Activated naive CD8-positive, alpha-beta T cell treated with anti-CD3 and anti-CD28 coated beads, Interleukin-2, amount 10 ng/mL, durations not matched to agents 7 days and 5 days (primary cell): ENCODE measurements around the gene ATAD5. TPM values are rescaled to one million over a fixed set of nuclear protein-coding genes. Genes with fewer than 3 reads are reported as not detected.
"Not testable (repeated sequence)": the region's sequence is repeated elsewhere in the genome, so short reads cannot be mapped to it uniquely, and the experiment has no call there.

Experiments used
- ATAC-seq: fragments of 150-1000 bp; cut with Tn5 transposase; one replicate; pipeline ENCODE4 v1.10.0; 2021; ENCODE audit warnings: low read depth, moderate library complexity
- POLR2A ChIA-PET: fragments of 350-600 bp; sonication (Branson Sonifier 250); formaldehyde crosslinking; loops from one replicate; lab custom pipeline; 2021; ENCODE audit warnings: antibody characterized with exemption; lab: Charles Lee
- DNase-seq: peaks from one replicate; pipeline ENCODE4 v3.0.0; 2021
- H3K27ac Mint-ChIP-seq: one replicate; pipeline ENCODE4 v1.8.0; 2022; ENCODE audit warnings: mild to moderate bottlenecking, mixed read lengths
- H3K27me3 Mint-ChIP-seq: one replicate; pipeline ENCODE4 v1.8.0; 2022; ENCODE audit warnings: mild to moderate bottlenecking, moderate library complexity, mixed read lengths
- H3K36me3 Mint-ChIP-seq: one replicate; pipeline ENCODE4 v1.8.0; 2021; ENCODE audit warnings: mild to moderate bottlenecking, mixed read lengths
- H3K4me1 Mint-ChIP-seq: one replicate; pipeline ENCODE4 v1.8.0; 2021; ENCODE audit warnings: mixed read lengths
- H3K4me3 Mint-ChIP-seq: one replicate; pipeline ENCODE4 v1.8.0; 2022; ENCODE audit warnings: mild to moderate bottlenecking, moderate library complexity, mixed read lengths
- H3K9me3 Mint-ChIP-seq: one replicate; pipeline ENCODE4 v1.8.0; 2021; ENCODE audit warnings: mixed read lengths
- total RNA-seq, 2 experiments: library from RNA; stranded (reverse); gene quantifications; one replicate each; pipeline ENCODE4 v1.2.3, GENCODE V29; 2021

The ATAD5 gene
- total RNA-seq, 2 experiments from 2014 or later, result 25.8 to 29.7 TPM

GRCh38 chr17:30924341-30924740 is 92.6 kb downstream of the ATAD5 start:
- POLR2A ChIA-PET, result no interaction called here
- H3K9me3 Mint-ChIP-seq, result no peaks in the 10 kb centered on the region
- H3K4me3 Mint-ChIP-seq, result no peak overlapping the region
- no peak overlapping the region for H3K27ac Mint-ChIP-seq
- no peak for ATAC-seq
- no peak for DNase-seq
- H3K27me3 Mint-ChIP-seq, result peaks cover 58% of the 10 kb centered on the region
- peaks cover 5% of the 10 kb centered on the region for H3K4me1 Mint-ChIP-seq
- H3K36me3 Mint-ChIP-seq, result no peaks in the 10 kb centered on the region

- ATAC-seq, result no peak
- no peak overlapping the region for H3K4me3 Mint-ChIP-seq
- no peaks in the 10 kb centered on the region for H3K9me3 Mint-ChIP-seq
- H3K27ac Mint-ChIP-seq, result no peak overlapping the region
- POLR2A ChIA-PET, result no interaction called here
- H3K4me1 Mint-ChIP-seq, result peaks cover 5% of the 10 kb centered on the region
- no peaks in the 10 kb centered on the region for H3K36me3 Mint-ChIP-seq
- no peak for DNase-seq
- H3K27me3 Mint-ChIP-seq, result peaks cover 48% of the 10 kb centered on the region
These were observed 94.8 kb downstream of the ATAD5 start for GRCh38 chr17:30926516-30926915.

- peaks cover 2% of the 10 kb centered on the region for H3K4me1 Mint-ChIP-seq
- no peaks in the 10 kb centered on the region for H3K36me3 Mint-ChIP-seq
- POLR2A ChIA-PET, result no interaction called here
- no peaks in the 10 kb centered on the region for H3K9me3 Mint-ChIP-seq
- peaks cover 44% of the 10 kb centered on the region for H3K27me3 Mint-ChIP-seq
- no peak for ATAC-seq
- H3K4me3 Mint-ChIP-seq, result no peak overlapping the region
- no peak for DNase-seq
- no peak overlapping the region for H3K27ac Mint-ChIP-seq
These were observed 96.0 kb downstream of the ATAD5 start for GRCh38 chr17:30927756-30928155.

GRCh38 chr17:30928584-30928983 is 96.8 kb downstream of the ATAD5 start:
- H3K27me3 Mint-ChIP-seq, result peaks cover 35% of the 10 kb centered on the region
- H3K4me1 Mint-ChIP-seq, result no peaks in the 10 kb centered on the region
- H3K36me3 Mint-ChIP-seq, result no peaks in the 10 kb centered on the region
- H3K9me3 Mint-ChIP-seq, result no peaks in the 10 kb centered on the region
- H3K4me3 Mint-ChIP-seq, result no peak overlapping the region
- H3K27ac Mint-ChIP-seq, result no peak overlapping the region
- ATAC-seq (no peak), DNase-seq (no peak)
- POLR2A ChIA-PET, result no interaction called here

- no peak overlapping the region for H3K4me3 Mint-ChIP-seq
- ATAC-seq (no peak), DNase-seq (no peak)
- no peaks in the 10 kb centered on the region for H3K4me1 Mint-ChIP-seq
- peaks cover 30% of the 10 kb centered on the region for H3K27me3 Mint-ChIP-seq
- H3K36me3 Mint-ChIP-seq, result no peaks in the 10 kb centered on the region
- no peak overlapping the region for H3K27ac Mint-ChIP-seq
- POLR2A ChIA-PET, result no interaction called here
- H3K9me3 Mint-ChIP-seq, result no peaks in the 10 kb centered on the region
These were observed 97.4 kb downstream of the ATAD5 start for GRCh38 chr17:30929081-30929633.

DNA sequence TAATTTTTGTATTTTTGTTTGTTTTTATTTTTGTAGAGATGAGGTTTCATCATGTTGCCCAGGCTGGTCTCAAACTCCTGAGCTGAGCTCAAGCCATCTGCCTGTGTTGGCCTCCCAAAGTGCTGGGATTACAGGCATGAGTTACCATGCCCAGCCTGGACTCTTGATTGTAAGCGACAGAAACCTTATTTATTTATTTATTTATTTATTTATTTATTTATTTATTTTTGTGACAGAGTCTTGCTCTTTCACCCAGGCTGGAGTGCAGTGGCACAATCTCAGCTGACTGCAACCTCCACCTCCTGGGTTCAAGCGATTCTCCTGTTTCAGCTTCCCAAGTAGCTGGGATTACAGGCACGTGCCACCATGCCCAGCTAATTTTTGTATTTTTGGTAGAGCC is 98.1 kb downstream of the ATAD5 start:
- H3K4me1 Mint-ChIP-seq, H3K4me3 Mint-ChIP-seq, POLR2A ChIA-PET, DNase-seq, ATAC-seq, H3K27ac Mint-ChIP-seq, H3K9me3 Mint-ChIP-seq, H3K36me3 Mint-ChIP-seq: not testable (repeated sequence)
- peaks cover 23% of the 10 kb centered on the region for H3K27me3 Mint-ChIP-seq

DNA sequence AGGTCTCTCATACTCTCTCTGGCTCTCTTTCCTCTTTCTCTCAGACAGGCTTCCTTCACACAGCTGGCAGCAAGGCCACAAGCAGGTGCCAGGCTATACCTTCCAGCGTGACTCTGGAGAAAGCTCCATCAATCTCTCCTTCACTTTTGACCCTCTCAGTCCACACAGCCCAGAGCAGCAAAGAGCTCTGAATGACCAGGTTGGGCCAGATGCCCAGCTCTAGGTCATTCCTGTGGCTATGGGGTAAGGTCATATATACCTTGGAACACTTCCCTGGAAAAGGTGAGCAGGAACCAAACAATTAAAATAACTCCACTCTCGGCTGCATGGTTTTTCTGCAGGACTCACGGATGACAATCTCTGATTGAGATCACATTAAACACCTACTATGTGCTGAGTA is 98.7 kb downstream of the ATAD5 start:
- no peak overlapping the region for H3K27ac Mint-ChIP-seq
- no peaks in the 10 kb centered on the region for H3K9me3 Mint-ChIP-seq
- no peak for DNase-seq
- ATAC-seq, result no peak
- no peak overlapping the region for H3K4me3 Mint-ChIP-seq
- POLR2A ChIA-PET, result interaction anchor here (0.7 kb wide), 1 partner anchor 10 kb away, joined by 3 read pairs; no protein-coding TSS in a partner anchor
- H3K27me3 Mint-ChIP-seq, result peaks cover 19% of the 10 kb centered on the region
- H3K4me1 Mint-ChIP-seq, result no peaks in the 10 kb centered on the region
- no peaks in the 10 kb centered on the region for H3K36me3 Mint-ChIP-seq

DNA sequence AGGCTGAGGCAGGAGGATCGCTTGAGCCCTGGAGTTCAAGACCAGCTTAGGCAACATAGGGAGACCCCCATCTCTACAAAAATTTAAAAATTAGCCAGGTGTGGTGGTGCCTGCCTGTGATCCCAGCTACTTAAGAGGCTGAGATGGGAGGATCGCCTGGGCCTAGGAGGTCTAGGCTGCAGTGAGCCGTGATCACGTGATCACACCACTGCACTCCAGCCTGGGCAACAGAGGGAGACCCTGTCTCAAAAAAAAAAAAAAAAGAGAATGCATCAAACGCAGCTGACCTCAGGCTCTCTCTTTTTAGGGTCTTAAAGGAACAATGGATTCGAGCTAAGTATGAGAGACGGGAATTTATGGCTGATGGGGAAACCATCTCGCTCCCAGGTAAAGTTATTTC is 99.8 kb downstream of the ATAD5 start:
- not testable (repeated sequence) for H3K4me3 Mint-ChIP-seq, H3K27ac Mint-ChIP-seq, H3K9me3 Mint-ChIP-seq, H3K4me1 Mint-ChIP-seq, ATAC-seq, H3K36me3 Mint-ChIP-seq, DNase-seq
- peaks cover 16% of the 10 kb centered on the region for H3K27me3 Mint-ChIP-seq
- POLR2A ChIA-PET, result interaction anchor here (0.7 kb wide), 1 partner anchor 16 kb away, joined by 5 read pairs; no protein-coding TSS in a partner anchor

- Mint-ChIP-seq H3K4me3 (no peak overlapping the region), H3K9me3 (no peaks in the 10 kb centered on the region), H3K36me3 (no peaks in the 10 kb centered on the region), H3K27ac (no peak overlapping the region), H3K4me1 (peaks cover 3% of the 10 kb centered on the region), H3K27me3 (peaks cover 10% of the 10 kb centered on the region)
- no peak for ATAC-seq
- POLR2A ChIA-PET, result no interaction called here
- no peak for DNase-seq
These were observed 102.2 kb downstream of the ATAD5 start for GRCh38 chr17:30933966-30934365.

GRCh38 chr17:30939051-30939689 is 107.4 kb downstream of the ATAD5 start:
- no peaks in the 10 kb centered on the region for H3K9me3 Mint-ChIP-seq
- peak overlapping the region; percentile 9 for H3K4me3 Mint-ChIP-seq
- ATAC-seq (no peak), DNase-seq (no peak)
- POLR2A ChIA-PET, result interaction anchor here (0.6 to 0.7 kb wide), 2 partner anchors 154 to 539 kb away, joined by 3 read pairs; no protein-coding TSS in a partner anchor
- peaks cover 7% of the 10 kb centered on the region for H3K27me3 Mint-ChIP-seq
- H3K4me1 Mint-ChIP-seq, result peaks cover 6% of the 10 kb centered on the region
- H3K36me3 Mint-ChIP-seq, result no peaks in the 10 kb centered on the region
- H3K27ac Mint-ChIP-seq, result peak overlapping the region; percentile 50

GRCh38 chr17:30942308-30943079 is 110.7 kb downstream of the ATAD5 start:
- Mint-ChIP-seq H3K36me3 (no peaks in the 10 kb centered on the region), H3K4me1 (peaks cover 6% of the 10 kb centered on the region), H3K27me3 (peaks cover 7% of the 10 kb centered on the region), H3K27ac (no peak overlapping the region), H3K4me3 (no peak overlapping the region), H3K9me3 (no peaks in the 10 kb centered on the region)
- POLR2A ChIA-PET, result interaction anchor here (1.0 kb wide), 1 partner anchor 26 kb away, joined by 3 read pairs; no protein-coding TSS in a partner anchor
- DNase-seq (no peak), ATAC-seq (no peak)
